ENCODE results near the gene CCL18. TPM values are rescaled to one million over a fixed set of nuclear protein-coding genes. Genes with fewer than 3 reads are reported as not detected.

The CCL18 gene
- polyA plus RNA-seq, 2 of the 4 experiments (the other 2 are of a cell fraction) = not detected

- no peak for TF ChIP-seq HOXB13 (CRISPR knock-in tag; IDR thresholded peaks at IDR 0.05; ENCODE audit: low read depth)
- no peak for TF ChIP-seq JUN (IDR thresholded peaks at IDR 0.05)
- TF ChIP-seq ZNF302 (CRISPR knock-in tag; IDR thresholded peaks at IDR 0.05) = no peak
- no peak for TF ChIP-seq RFX5 (IDR thresholded peaks at IDR 0.05)
- no peak for TF ChIP-seq RARB (CRISPR knock-in tag; IDR thresholded peaks at IDR 0.05)
- no peak for TF ChIP-seq RAD21 (conservative IDR thresholded peaks at IDR 0.05 in 1 of 2, IDR thresholded peaks at IDR 0.05 in 1 of 2)
- TF ChIP-seq TFCP2L1 (CRISPR knock-in tag; IDR thresholded peaks at IDR 0.05) = no peak
- TF ChIP-seq MYC (IDR thresholded peaks at IDR 0.05; ENCODE audit: borderline replicate concordance, low read length) = no peak
- no peak for TF ChIP-seq ZFP36 (IDR thresholded peaks at IDR 0.05; ENCODE audit: borderline replicate concordance, partially characterized antibody)
- TF ChIP-seq CHD2 (IDR thresholded peaks at IDR 0.05; ENCODE audit: low read length, partially characterized antibody) = no peak
- TF ChIP-seq CBX2 (IDR thresholded peaks at IDR 0.05; ENCODE audit: borderline replicate concordance, low read depth) = no peak
- no peak for TF ChIP-seq CBX8 (IDR thresholded peaks at IDR 0.05)
- TF ChIP-seq EP300 (IDR thresholded peaks at IDR 0.05) = no peak
- no peak for TF ChIP-seq POLR2A (IDR thresholded peaks at IDR 0.05; ENCODE audit: low read length)
- TF ChIP-seq NFE2L2 (conservative IDR thresholded peaks at IDR 0.05; ENCODE audit: low read length) = no peak
- TF ChIP-seq JUNB (IDR thresholded peaks at IDR 0.05) = no peak
- ChIA-PET POLR2A (no interaction called here), CTCF (no interaction called here)
- FAIRE-seq (no peak), ATAC-seq (no peak), DNase-seq (ENCODE audit: low read depth in 1 of 2, low spot score in 1 of 2) (no peak)
- Histone ChIP-seq H3K4me2 (no peak overlapping the region), H3K4me1 (no peaks in the 10 kb centered on the region), H3K27ac (no peak overlapping the region), H3K4me3 (no peak overlapping the region), H3K9me3 (peaks cover 33% of the 10 kb centered on the region; the same call in 2 of the 3 replicates)
- WGBS (ENCODE audit: missing lambda C conversion rate) = 0% methylated on average over 2 of the region's 2 CpGs
Measured at GRCh38 chr17:36048066-36048465, 16.0 kb upstream of the CCL18 start.

- Histone ChIP-seq H3K4me3 (no peak overlapping the region), H3K4me2 (no peak overlapping the region), H3K9me3 (peaks cover 26% of the 10 kb centered on the region; the same call in 2 of the 3 replicates), H3K4me1 (no peaks in the 10 kb centered on the region), H3K27ac (no peak overlapping the region)
- ATAC-seq (no peak), DNase-seq (ENCODE audit: low read depth in 1 of 2, low spot score in 1 of 2) (no peak), FAIRE-seq (no peak)
- ChIA-PET CTCF (interaction anchor here (1.2 kb wide), 1 partner anchor 99 kb away, joined by 5 read pairs; no protein-coding TSS in a partner anchor), POLR2A (no interaction called here)
- no peak for TF ChIP-seq HOXB13 (CRISPR knock-in tag; IDR thresholded peaks at IDR 0.05; ENCODE audit: low read depth)
- TF ChIP-seq POLR2A (IDR thresholded peaks at IDR 0.05; ENCODE audit: low read length) = no peak
- no peak for TF ChIP-seq EHMT2 (IDR thresholded peaks at IDR 0.05; ENCODE audit: low read depth)
- no peak for TF ChIP-seq EHF (CRISPR knock-in tag; IDR thresholded peaks at IDR 0.05)
- no peak for TF ChIP-seq RAD21 (conservative IDR thresholded peaks at IDR 0.05 in 1 of 2, IDR thresholded peaks at IDR 0.05 in 1 of 2)
- TF ChIP-seq HOXA7 (CRISPR knock-in tag; IDR thresholded peaks at IDR 0.05) = no peak
- TF ChIP-seq NPAS2 (CRISPR knock-in tag; IDR thresholded peaks at IDR 0.05; ENCODE audit: borderline replicate concordance) = no peak
- no peak for TF ChIP-seq ZFP36 (IDR thresholded peaks at IDR 0.05; ENCODE audit: borderline replicate concordance, partially characterized antibody)
- TF ChIP-seq ESRRA (IDR thresholded peaks at IDR 0.05; ENCODE audit: borderline replicate concordance, low read length) = no peak
- no peak for TF ChIP-seq HES2 (IDR thresholded peaks at IDR 0.05)
- no peak for TF ChIP-seq HDAC2 (IDR thresholded peaks at IDR 0.05)
- no peak for TF ChIP-seq RARB (CRISPR knock-in tag; IDR thresholded peaks at IDR 0.05)
- no peak for TF ChIP-seq CTCF (IDR thresholded peaks at IDR 0.05)
- TF ChIP-seq TP53 (CRISPR knock-in tag; IDR thresholded peaks at IDR 0.05) = no peak
- TF ChIP-seq BCL3 (IDR thresholded peaks at IDR 0.05) = no peak
- no peak for TF ChIP-seq BHLHE40 (IDR thresholded peaks at IDR 0.05; ENCODE audit: low read depth, low read length)
- TF ChIP-seq CBX2 (IDR thresholded peaks at IDR 0.05; ENCODE audit: borderline replicate concordance, low read depth) = no peak
- TF ChIP-seq MAFK (IDR thresholded peaks at IDR 0.05; ENCODE audit: partially characterized antibody) = no peak
- WGBS (ENCODE audit: missing lambda C conversion rate) = 76% methylated on average over 2 of the region's 2 CpGs
Measured at GRCh38 chr17:36049643-36050042, 14.4 kb upstream of the CCL18 start.
